Lower leg skin (tissue), 3 donors: Measurements from ENCODE around the gene METTL8.

Source experiments
- POLR2A ChIP-seq, 2 donors: fragments of 450-650 bp; IDR thresholded peaks; one replicate each; pipeline ENCODE4 v1.6.1; 2016 to 2017; ENCODE audit warnings: antibody characterized with exemption in 2 of 2, mild to moderate bottlenecking in 1 of 2, moderate library complexity in 1 of 2
- TF ChIP-seq, protein P1 (sequence below), 3 donors: fragments of 450-650 bp; IDR thresholded peaks; one replicate each; pipeline ENCODE4 v1.5.1; 2016; ENCODE audit warnings: antibody characterized with exemption in 3 of 3, mild to moderate bottlenecking in 3 of 3, moderate library complexity in 2 of 3

DNA sequence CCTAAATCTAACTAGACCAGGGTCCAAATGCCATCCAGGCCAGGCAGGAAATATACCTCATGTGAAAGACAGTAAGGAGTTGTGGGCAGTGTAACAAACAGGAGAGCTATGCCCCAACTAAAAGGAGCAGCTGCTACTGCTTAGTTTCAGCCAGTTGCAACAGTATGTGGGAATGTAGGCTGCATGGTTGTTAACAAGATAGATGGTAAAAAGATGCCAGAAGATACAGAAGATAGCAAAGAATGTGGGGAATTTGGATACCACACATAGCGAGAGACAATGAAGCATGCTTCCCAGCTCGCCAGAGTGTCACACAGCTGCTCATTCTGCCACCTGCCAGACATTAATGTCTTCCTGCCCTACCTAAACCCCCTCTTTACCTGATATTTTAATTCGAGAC, 49.1 kb upstream of the METTL8 start:
- TF ChIP-seq, protein P1, sequence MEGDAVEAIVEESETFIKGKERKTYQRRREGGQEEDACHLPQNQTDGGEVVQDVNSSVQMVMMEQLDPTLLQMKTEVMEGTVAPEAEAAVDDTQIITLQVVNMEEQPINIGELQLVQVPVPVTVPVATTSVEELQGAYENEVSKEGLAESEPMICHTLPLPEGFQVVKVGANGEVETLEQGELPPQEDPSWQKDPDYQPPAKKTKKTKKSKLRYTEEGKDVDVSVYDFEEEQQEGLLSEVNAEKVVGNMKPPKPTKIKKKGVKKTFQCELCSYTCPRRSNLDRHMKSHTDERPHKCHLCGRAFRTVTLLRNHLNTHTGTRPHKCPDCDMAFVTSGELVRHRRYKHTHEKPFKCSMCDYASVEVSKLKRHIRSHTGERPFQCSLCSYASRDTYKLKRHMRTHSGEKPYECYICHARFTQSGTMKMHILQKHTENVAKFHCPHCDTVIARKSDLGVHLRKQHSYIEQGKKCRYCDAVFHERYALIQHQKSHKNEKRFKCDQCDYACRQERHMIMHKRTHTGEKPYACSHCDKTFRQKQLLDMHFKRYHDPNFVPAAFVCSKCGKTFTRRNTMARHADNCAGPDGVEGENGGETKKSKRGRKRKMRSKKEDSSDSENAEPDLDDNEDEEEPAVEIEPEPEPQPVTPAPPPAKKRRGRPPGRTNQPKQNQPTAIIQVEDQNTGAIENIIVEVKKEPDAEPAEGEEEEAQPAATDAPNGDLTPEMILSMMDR (IDR thresholded peaks at IDR 0.05): no peak
- no peak for TF ChIP-seq POLR2A (IDR thresholded peaks at IDR 0.05)
